ENCODE data around the gene AHNAK2.
A peak's percentile ranks its signal among the peaks of the same experiment; 100 is the strongest.

AHNAK2 gene

GRCh38 chr14:104932676-104933631, 45.2 kb downstream of the AHNAK2 start (continued):
- no peak for TF ChIP-seq ZNF26 (tag by site-specific recombination; IDR thresholded peaks at IDR 0.05)
- no peak for TF ChIP-seq ZNF362 (tag by site-specific recombination; IDR thresholded peaks at IDR 0.05)
- no peak for TF ChIP-seq ZNF148 (tag by site-specific recombination; IDR thresholded peaks at IDR 0.05; ENCODE audit: borderline replicate concordance)
- TF ChIP-seq ZNF837 (tag by site-specific recombination; IDR thresholded peaks at IDR 0.05): no peak
- no peak for TF ChIP-seq PBX3 (CRISPR knock-in tag; IDR thresholded peaks at IDR 0.05)
- TF ChIP-seq ZNF48 (tag by site-specific recombination; IDR thresholded peaks at IDR 0.05): no peak
- TF ChIP-seq KLF8 (tag by site-specific recombination; IDR thresholded peaks at IDR 0.05): peak; percentile 68; the same call in 1 of the 2 replicates
- TF ChIP-seq ZNF169 (tag by site-specific recombination; IDR thresholded peaks at IDR 0.05): no peak
- no peak for TF ChIP-seq ZFP3 (tag by site-specific recombination; IDR thresholded peaks at IDR 0.05; ENCODE audit: low read depth)
- TF ChIP-seq SCRT1 (tag by site-specific recombination; IDR thresholded peaks at IDR 0.05; ENCODE audit: borderline replicate concordance): no peak
- TF ChIP-seq KLF7 (tag by site-specific recombination; IDR thresholded peaks at IDR 0.05; ENCODE audit: borderline replicate concordance): no peak
- peak; percentile 66; the same call in 1 of the 2 replicates for TF ChIP-seq ZNF76 (tag by site-specific recombination; IDR thresholded peaks at IDR 0.05; ENCODE audit: borderline replicate concordance, low read depth)

GRCh38 chr14:104931771-104932675, 46.2 kb downstream of the AHNAK2 start:
- Histone ChIP-seq H3K4me1 (ENCODE audit: control insufficient read depth, insufficient read depth, low read length) (no peaks in the 10 kb centered on the region), H3K36me3 (ENCODE audit: control insufficient read depth in 2 of 2, insufficient read depth in 1 of 2, low read length in 2 of 2) (no peaks in the 10 kb centered on the region), H3K27ac (ENCODE audit: extremely low read depth, low read depth, low read length) (no peak overlapping the region), H3K9me3 (ENCODE audit: control insufficient read depth, insufficient read depth, low read depth, low read length) (no peaks in the 10 kb centered on the region), H3K4me3 (ENCODE audit: low read depth, low read length) (no peak overlapping the region)
- ChIA-PET CTCF (no interaction called here), POLR2A (no interaction called here)
- no peak for TF ChIP-seq ZNF398 (tag by site-specific recombination; IDR thresholded peaks at IDR 0.05)
- TF ChIP-seq KLF7 (tag by site-specific recombination; IDR thresholded peaks at IDR 0.05; ENCODE audit: borderline replicate concordance): no peak
- TF ChIP-seq ZNF175 (tag by site-specific recombination; IDR thresholded peaks at IDR 0.05): no peak
- TF ChIP-seq ZBTB8A (tag by site-specific recombination; IDR thresholded peaks at IDR 0.05): no peak
- no peak for TF ChIP-seq KLF17 (tag by site-specific recombination; IDR thresholded peaks at IDR 0.05)
- TF ChIP-seq KLF1 (tag by site-specific recombination; IDR thresholded peaks at IDR 0.05): no peak; the same call in 1 of the 2 replicates
- no peak for TF ChIP-seq ZNF324 (tag by site-specific recombination; IDR thresholded peaks at IDR 0.05)
- no peak for TF ChIP-seq ZNF837 (tag by site-specific recombination; IDR thresholded peaks at IDR 0.05)
- no peak for TF ChIP-seq OSR2 (tag by site-specific recombination; IDR thresholded peaks at IDR 0.05)
- no peak for TF ChIP-seq SETDB1 (IDR thresholded peaks at IDR 0.05; ENCODE audit: insufficient read length, low read length)
- no peak for TF ChIP-seq ZNF670 (tag by site-specific recombination; IDR thresholded peaks at IDR 0.05; ENCODE audit: low read depth)
- no peak for TF ChIP-seq ZNF707 (tag by site-specific recombination; IDR thresholded peaks at IDR 0.05)
- no peak for TF ChIP-seq ZNF138 (tag by site-specific recombination; IDR thresholded peaks at IDR 0.05; ENCODE audit: borderline replicate concordance)

Measured in HEK293 (cell line).